GM23338 (cell line): ENCODE results near the gene LDHB. TPM values are rescaled to one million over a fixed set of nuclear protein-coding genes. Genes with fewer than 3 reads are reported as not detected.
"Not testable (repeated sequence)": the region's sequence is repeated elsewhere in the genome, so short reads cannot be mapped to it uniquely, and the experiment has no call there.

ENCODE experiments used
- ATAC-seq: fragments of 200-7000 bp; cut with Tn5 transposase; 3 replicates; pipeline ENCODE4 v1.9.1; 2020
- DNase-seq: peaks from one replicate; pipeline ENCODE4 v3.0.0-alpha.2; 2015; ENCODE audit warnings: low spot score
- H2AFZ ChIP-seq: fragments of 200-600 bp; sonication (generic); 2 replicates; pipeline ENCODE4 v1.8.0; 2016; ENCODE audit warnings: antibody characterized with exemption, mild to moderate bottlenecking, moderate library complexity
- H3F3A ChIP-seq: fragments of 200-600 bp; sonication (generic); replicated peaks from 2 replicates; pipeline ENCODE4 v1.8.0; 2017; ENCODE audit warnings: antibody characterized with exemption, mixed run types, low read depth
- H3K27ac ChIP-seq: fragments of 200-600 bp; sonication (generic); 2 replicates; pipeline ENCODE4 v1.6.1; 2016; ENCODE audit warnings: low read depth
- H3K27me3 ChIP-seq: fragments of 200-600 bp; sonication (generic); 2 replicates; pipeline ENCODE4 v1.8.0; 2016; ENCODE audit warnings: mild to moderate bottlenecking, mixed run types, moderate library complexity; ENCODE audit not compliant: insufficient read depth
- H3K36me3 ChIP-seq: fragments of 200-600 bp; sonication (generic); 2 replicates; pipeline ENCODE4 v1.8.0; 2016; ENCODE audit warnings: mild to moderate bottlenecking; ENCODE audit not compliant: insufficient read depth
- H3K4me1 ChIP-seq: fragments of 200-600 bp; sonication (generic); 2 replicates; pipeline ENCODE4 v1.8.0; 2016; ENCODE audit warnings: mild to moderate bottlenecking, moderate library complexity; ENCODE audit not compliant: insufficient read depth
- H3K4me2 ChIP-seq: fragments of 200-600 bp; sonication (generic); 2 replicates; pipeline ENCODE4 v1.7.1; 2017; ENCODE audit warnings: mixed run types
- H3K4me3 ChIP-seq: fragments of 200-600 bp; sonication (generic); 2 replicates; pipeline ENCODE4 v1.6.1; 2016; ENCODE audit warnings: mixed run types
- H3K79me2 ChIP-seq: fragments of 200-600 bp; sonication (generic); replicated peaks from 2 replicates; pipeline ENCODE4 v1.8.0; 2017; ENCODE audit warnings: mild to moderate bottlenecking; ENCODE audit not compliant: insufficient read depth
- H3K9me2 ChIP-seq: fragments of 200-600 bp; sonication (generic); 2 replicates; pipeline ENCODE4 v1.8.0; 2017; ENCODE audit not compliant: insufficient read depth
- H4K20me1 ChIP-seq: fragments of 200-600 bp; sonication (generic); replicated peaks from 2 replicates; pipeline ENCODE4 v1.8.0; 2017; ENCODE audit warnings: mild to moderate bottlenecking; ENCODE audit not compliant: insufficient read depth
- H3K27ac Mint-ChIP-seq: 2 replicates; pipeline ENCODE4 v1.8.0; 2020; ENCODE audit warnings: inconsistent platforms, mild to moderate bottlenecking, moderate library complexity, mixed read lengths
- H3K27me3 Mint-ChIP-seq: 3 replicates; pipeline ENCODE4 v1.8.0; 2022; ENCODE audit warnings: low read depth, mild to moderate bottlenecking, moderate library complexity, mixed read lengths, inconsistent platforms; ENCODE audit not compliant: insufficient read depth, poor library complexity
- H3K36me3 Mint-ChIP-seq: 3 replicates; pipeline ENCODE4 v1.8.0; 2021; ENCODE audit warnings: low read depth, mild to moderate bottlenecking, inconsistent platforms, moderate library complexity, mixed read lengths
- H3K4me1 Mint-ChIP-seq: 3 replicates; pipeline ENCODE4 v1.8.0; 2020; ENCODE audit warnings: mild to moderate bottlenecking, inconsistent platforms, mixed read lengths
- H3K4me3 Mint-ChIP-seq: 3 replicates; pipeline ENCODE4 v1.8.0; 2021; ENCODE audit warnings: moderate library complexity, mild to moderate bottlenecking, inconsistent platforms, mixed read lengths
- H3K9me3 Mint-ChIP-seq: 3 replicates; pipeline ENCODE4 v1.8.0; 2020; ENCODE audit warnings: moderate library complexity, mild to moderate bottlenecking, inconsistent platforms, mixed read lengths
- CREB1 ChIP-seq: fragments of 250-450 bp; sonication (Bioruptor Pico); IDR thresholded peaks from 2 replicates; pipeline ENCODE4 v1.5.0; 2020; ENCODE audit warnings: low read depth, mild to moderate bottlenecking, moderate library complexity
- CTCF ChIP-seq, 2 experiments: fragments of 200-600 bp in 1 of 2; sonication (generic) in 1 of 2; conservative IDR thresholded peaks; 2 replicates each; pipeline versions ENCODE4 v1.5.1 to v1.6.1; 2016 to 2017; ENCODE audit warnings: antibody characterized with exemption in 2 of 2, low read depth in 2 of 2, mild to moderate bottlenecking in 2 of 2, moderate library complexity in 1 of 2
- JUNB ChIP-seq: IDR thresholded peaks from one replicate; pipeline ENCODE4 v1.6.1; 2016; ENCODE audit warnings: antibody characterized with exemption; ENCODE audit not compliant: unreplicated experiment
- NANOG ChIP-seq: IDR thresholded peaks from 2 replicates; pipeline ENCODE4 v1.6.1; 2016; ENCODE audit warnings: antibody characterized with exemption, borderline replicate concordance
- POLR2AphosphoS5 ChIP-seq: IDR thresholded peaks from 2 replicates; pipeline ENCODE4 v1.6.1; 2016; ENCODE audit warnings: antibody characterized with exemption, low read depth
- STAT1 ChIP-seq: IDR thresholded peaks from one replicate; pipeline ENCODE4 v1.6.1; 2016; ENCODE audit warnings: antibody characterized with exemption; ENCODE audit not compliant: unreplicated experiment
- ZNF114 ChIP-seq: fragments of 250-450 bp; sonication (Bioruptor Pico); IDR thresholded peaks from 2 replicates; pipeline ENCODE4 v1.5.0; 2020; ENCODE audit warnings: mild to moderate bottlenecking, moderate library complexity
- ZNF331 ChIP-seq: fragments of 250-450 bp; sonication (Bioruptor Pico); IDR thresholded peaks from 2 replicates; pipeline ENCODE4 v1.5.0; 2020; ENCODE audit warnings: low read depth, mild to moderate bottlenecking, moderate library complexity
- polyA plus RNA-seq: library from polyadenylated mRNA; unstranded; fragments of >200 nt; fragmentation: Nextera tagmentation; extraction: Ambion mirVana; gene quantifications from 2 replicates; pipeline ENCODE4 v1.2.1, GENCODE V29; 2016
- total RNA-seq: library from RNA; depleted of rRNA; stranded (reverse); fragments of >200 nt; shearing (Covaris generic); gene quantifications from 2 replicates; pipeline ENCODE4 v1.2.3, GENCODE V29; 2014

LDHB gene
- total and polyA plus RNA-seq, 2 experiments from 2014 or later = 1,537 to 1,990 TPM

GRCh38 chr12:21648378-21648777 lies 9.3 kb downstream of the LDHB start:
- H3K4me1 ChIP-seq = peaks cover 46% of the 10 kb centered on the region
- no peak for DNase-seq
- H2AFZ ChIP-seq = no peak overlapping the region
- ATAC-seq = peak; percentile 24; the same call in 2 of the 3 replicates
- peaks cover 76% of the 10 kb centered on the region for H3K4me1 Mint-ChIP-seq
- peaks cover 94% of the 10 kb centered on the region for H3K79me2 ChIP-seq
- no peaks in the 10 kb centered on the region for H3K9me3 Mint-ChIP-seq
- H3K27ac ChIP-seq = no peak overlapping the region; the same call in 1 of the 2 replicates
- no peak overlapping the region for H3K27ac Mint-ChIP-seq
- H4K20me1 ChIP-seq = peaks cover 69% of the 10 kb centered on the region
- no peak overlapping the region for H3K4me2 ChIP-seq
- no peaks in the 10 kb centered on the region for H3K9me2 ChIP-seq
- no peaks in the 10 kb centered on the region for H3K27me3 ChIP-seq
- no peak overlapping the region for H3K4me3 Mint-ChIP-seq
- H3K27me3 Mint-ChIP-seq = peaks cover 2% of the 10 kb centered on the region
- no peaks in the 10 kb centered on the region for H3F3A ChIP-seq
- no peak overlapping the region; the same call in 1 of the 2 replicates for H3K4me3 ChIP-seq
- TF ChIP-seq POLR2AphosphoS5 (no peak), NANOG (no peak)
- peaks cover 99% of the 10 kb centered on the region for H3K36me3 Mint-ChIP-seq
- H3K36me3 ChIP-seq = peaks cover 86% of the 10 kb centered on the region

GRCh38 chr12:21647179-21647578 lies 10.5 kb downstream of the LDHB start:
- Mint-ChIP-seq H3K4me1 (peaks cover 67% of the 10 kb centered on the region), H3K36me3 (peaks cover 100% of the 10 kb centered on the region), H3K27me3 (peaks cover 2% of the 10 kb centered on the region), H3K4me3 (no peak overlapping the region; the same call in 2 of the 3 replicates), H3K27ac (peak overlapping the region; percentile 72), H3K9me3 (no peaks in the 10 kb centered on the region)
- Histone ChIP-seq H3K27ac (peak overlapping the region; percentile 3; the same call in 1 of the 2 replicates), H3K36me3 (peaks cover 87% of the 10 kb centered on the region), H3K79me2 (peaks cover 93% of the 10 kb centered on the region), H3K4me3 (no peak overlapping the region), H3K27me3 (no peaks in the 10 kb centered on the region), H3F3A (no peaks in the 10 kb centered on the region), H2AFZ (no peak overlapping the region), H3K9me2 (no peaks in the 10 kb centered on the region), H3K4me2 (no peak overlapping the region), H4K20me1 (peaks cover 65% of the 10 kb centered on the region), H3K4me1 (peaks cover 38% of the 10 kb centered on the region)
- ATAC-seq (no peak), DNase-seq (no peak)
- no peak for TF ChIP-seq ZNF331 (CRISPR knock-in tag)
- TF ChIP-seq CTCF (conservative IDR thresholded peaks at IDR 0.05; ENCODE audit: low read depth in 2 of 2) = no peak
- no peak for TF ChIP-seq CREB1 (CRISPR knock-in tag)
- TF ChIP-seq JUNB = no peak
- no peak for TF ChIP-seq POLR2AphosphoS5
- TF ChIP-seq STAT1 = no peak
- TF ChIP-seq ZNF114 = no peak

- Mint-ChIP-seq H3K27ac (peak overlapping the region; percentile 95), H3K36me3 (peaks cover 98% of the 10 kb centered on the region), H3K4me1 (peaks cover 49% of the 10 kb centered on the region), H3K4me3 (peak overlapping the region; percentile 1; the same call in 1 of the 3 replicates)
- H2AFZ ChIP-seq, H3K9me2 ChIP-seq, H3K4me3 ChIP-seq, ATAC-seq, H3F3A ChIP-seq, H3K9me3 Mint-ChIP-seq, H3K27me3 Mint-ChIP-seq, H3K4me2 ChIP-seq, H3K27me3 ChIP-seq, H3K27ac ChIP-seq: not testable (repeated sequence)
- Histone ChIP-seq H4K20me1 (peaks cover 49% of the 10 kb centered on the region), H3K79me2 (peaks cover 85% of the 10 kb centered on the region), H3K36me3 (peaks cover 85% of the 10 kb centered on the region), H3K4me1 (peaks cover 23% of the 10 kb centered on the region)
- DNase-seq = peak; percentile 20
These were observed 12.6 kb downstream of the LDHB start for GRCh38 chr12:21645041-21645500.
